ENCODE results near the gene CREB1.
"Not testable (repeated sequence)": the region's sequence is repeated elsewhere in the genome, so short reads cannot be mapped to it uniquely, and the experiment has no call there.

CREB1 gene

DNA sequence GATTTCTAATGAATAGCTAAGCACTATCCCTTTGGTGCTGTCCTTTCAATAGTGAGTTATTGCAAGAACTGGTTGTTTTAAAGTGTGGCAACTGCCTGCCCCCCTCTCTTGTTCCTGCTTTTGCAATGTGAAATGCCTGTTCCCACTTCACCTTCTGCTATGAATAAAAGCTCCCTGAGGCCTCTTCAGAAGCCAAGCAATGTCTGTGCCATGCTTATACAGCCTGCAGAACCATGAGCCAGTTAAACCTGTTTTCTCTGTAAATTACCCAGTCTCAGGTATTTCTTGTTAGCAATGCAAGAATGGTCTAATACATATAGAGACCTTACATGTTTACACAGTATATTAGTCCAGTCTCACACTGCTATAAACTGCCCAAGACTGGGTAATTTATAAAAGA lies 110.4 kb downstream of the CREB1 start:
- peaks cover 0 to 16% (median 11%) of the 10 kb centered on the region in 4 experiments for H3K4me1 ChIP-seq (ENCODE audit: control extremely low read depth in 1 of 4, control insufficient read depth in 4 of 4, insufficient read depth in 4 of 4, low read length in 3 of 4)
- H3K4me3 ChIP-seq (ENCODE audit: control insufficient read depth in 1 of 7, extremely low read depth in 1 of 7, insufficient read depth in 4 of 7, low read depth in 2 of 7, low read length in 6 of 7) = no peak overlapping the region
- CTCF ChIA-PET = no interaction called here
- no peak for DNase-seq
- POLR2A ChIA-PET = no interaction called here
- no peaks in the 10 kb centered on the region for H3K36me3 ChIP-seq (ENCODE audit: control insufficient read depth in 4 of 4, insufficient read depth in 4 of 4, low read length in 3 of 4)
- peaks cover 8 to 20% (median 10%) of the 10 kb centered on the region in 5 experiments for H3K9me3 ChIP-seq (ENCODE audit: control extremely low read depth in 1 of 5, control insufficient read depth in 4 of 5, insufficient read depth in 2 of 5, low read depth in 1 of 5, low read length in 4 of 5)
- no peaks in the 10 kb centered on the region for H3K27me3 ChIP-seq (replicated peaks in 2 of 5; ENCODE audit: control insufficient read depth in 4 of 5, insufficient read depth in 5 of 5, low read length in 4 of 5)
- no peak overlapping the region for H3K27ac ChIP-seq (ENCODE audit: insufficient read depth in 1 of 2, low read depth in 1 of 2, low read length in 2 of 2, poor library complexity in 1 of 2, severe bottlenecking in 2 of 2)

- H3K27me3 ChIP-seq (replicated peaks in 2 of 5; ENCODE audit: control insufficient read depth in 4 of 5, insufficient read depth in 5 of 5, low read length in 4 of 5) = no peaks in the 10 kb centered on the region
- no peak overlapping the region for H3K27ac ChIP-seq (ENCODE audit: insufficient read depth in 1 of 2, low read depth in 1 of 2, low read length in 2 of 2, poor library complexity in 1 of 2, severe bottlenecking in 2 of 2)
- no peak overlapping the region for H3K4me3 ChIP-seq (ENCODE audit: control insufficient read depth in 1 of 7, extremely low read depth in 1 of 7, insufficient read depth in 4 of 7, low read depth in 2 of 7, low read length in 6 of 7)
- DNase-seq = no peak
- peaks cover 0 to 11% (median 8%) of the 10 kb centered on the region in 4 experiments for H3K4me1 ChIP-seq (ENCODE audit: control extremely low read depth in 1 of 4, control insufficient read depth in 4 of 4, insufficient read depth in 4 of 4, low read length in 3 of 4)
- no peaks in the 10 kb centered on the region for H3K36me3 ChIP-seq (ENCODE audit: control insufficient read depth in 4 of 4, insufficient read depth in 4 of 4, low read length in 3 of 4)
- ChIA-PET POLR2A (no interaction called here), CTCF (interaction anchor here (1.2 to 1.4 kb wide), 3 partner anchors 13 to 64 kb away, joined by 3 read pairs; no protein-coding TSS in a partner anchor)
- peaks cover 8 to 20% (median 10%) of the 10 kb centered on the region in 5 experiments for H3K9me3 ChIP-seq (ENCODE audit: control extremely low read depth in 1 of 5, control insufficient read depth in 4 of 5, insufficient read depth in 2 of 5, low read depth in 1 of 5, low read length in 4 of 5)
- no CpG with 5 or more reads among the region's 1 CpG for WGBS (ENCODE audit: insufficient coverage)
Observed at GRCh38 chr2:207640661-207641060, 110.9 kb downstream of the CREB1 start.

- no CpG with 5 or more reads among the region's 1 CpG for WGBS (ENCODE audit: insufficient coverage)
- CTCF ChIA-PET = no interaction called here
Observed at GRCh38 chr2:207643892-207644291, 114.1 kb downstream of the CREB1 start.

GRCh38 chr2:207646582-207646981 lies 116.8 kb downstream of the CREB1 start:
- H3K27ac ChIP-seq (ENCODE audit: insufficient read depth in 1 of 2, low read depth in 1 of 2, low read length in 2 of 2, poor library complexity in 1 of 2, severe bottlenecking in 2 of 2); H3K36me3 ChIP-seq (ENCODE audit: control insufficient read depth in 4 of 4, insufficient read depth in 4 of 4, low read length in 3 of 4); H3K4me1 ChIP-seq (ENCODE audit: control extremely low read depth in 1 of 4, control insufficient read depth in 4 of 4, insufficient read depth in 4 of 4, low read length in 3 of 4); H3K9me3 ChIP-seq (ENCODE audit: control extremely low read depth in 1 of 5, control insufficient read depth in 4 of 5, insufficient read depth in 2 of 5, low read depth in 1 of 5, low read length in 4 of 5); H3K27me3 ChIP-seq (replicated peaks in 2 of 5; ENCODE audit: control insufficient read depth in 4 of 5, insufficient read depth in 5 of 5, low read length in 4 of 5); CTCF ChIA-PET; POLR2A ChIA-PET; H3K4me3 ChIP-seq (ENCODE audit: control insufficient read depth in 1 of 7, extremely low read depth in 1 of 7, insufficient read depth in 4 of 7, low read depth in 2 of 7, low read length in 6 of 7); DNase-seq: not testable (repeated sequence)
- WGBS (ENCODE audit: insufficient coverage) = 97% methylated on average over 5 of the region's 7 CpGs

More at GRCh38 chr2:207643892-207644291, 114.1 kb downstream of the CREB1 start:
- Histone ChIP-seq H3K36me3 (ENCODE audit: control insufficient read depth in 4 of 4, insufficient read depth in 4 of 4, low read length in 3 of 4) (no peaks in the 10 kb centered on the region), H3K4me1 (ENCODE audit: control extremely low read depth in 1 of 4, control insufficient read depth in 4 of 4, insufficient read depth in 4 of 4, low read length in 3 of 4) (no peaks in the 10 kb centered on the region), H3K27me3 (replicated peaks in 2 of 5; ENCODE audit: control insufficient read depth in 4 of 5, insufficient read depth in 5 of 5, low read length in 4 of 5) (no peaks in the 10 kb centered on the region), H3K9me3 (ENCODE audit: control extremely low read depth in 1 of 5, control insufficient read depth in 4 of 5, insufficient read depth in 2 of 5, low read depth in 1 of 5, low read length in 4 of 5) (peaks cover 8 to 20% (median 10%) of the 10 kb centered on the region in 5 experiments), H3K27ac (ENCODE audit: insufficient read depth in 1 of 2, low read depth in 1 of 2, low read length in 2 of 2, poor library complexity in 1 of 2, severe bottlenecking in 2 of 2) (no peak overlapping the region), H3K4me3 (ENCODE audit: control insufficient read depth in 1 of 7, extremely low read depth in 1 of 7, insufficient read depth in 4 of 7, low read depth in 2 of 7, low read length in 6 of 7) (no peak overlapping the region)
- DNase-seq = no peak
- POLR2A ChIA-PET = no interaction called here
